GM18951 (cell line): ENCODE data around the gene RNF141.

ENCODE experiments used
- POLR2A ChIP-seq: IDR thresholded peaks from 4 replicates; pipeline ENCODE4 v1.6.1; 2011; ENCODE audit warnings: mild to moderate bottlenecking; ENCODE audit not compliant: insufficient read length, insufficient read depth; ENCODE audit errors: extremely low read depth
- in situ Hi-C: fragments of 300-500 bp; cut with MboI; formaldehyde crosslinking; loops from one replicate; pipeline ENCODE4 v1.12.0; 2022; ENCODE audit warnings: low sequenced_read_pairs, mixed read lengths, inconsistent platforms; ENCODE audit not compliant: unreplicated experiment

Gene RNF141

DNA sequence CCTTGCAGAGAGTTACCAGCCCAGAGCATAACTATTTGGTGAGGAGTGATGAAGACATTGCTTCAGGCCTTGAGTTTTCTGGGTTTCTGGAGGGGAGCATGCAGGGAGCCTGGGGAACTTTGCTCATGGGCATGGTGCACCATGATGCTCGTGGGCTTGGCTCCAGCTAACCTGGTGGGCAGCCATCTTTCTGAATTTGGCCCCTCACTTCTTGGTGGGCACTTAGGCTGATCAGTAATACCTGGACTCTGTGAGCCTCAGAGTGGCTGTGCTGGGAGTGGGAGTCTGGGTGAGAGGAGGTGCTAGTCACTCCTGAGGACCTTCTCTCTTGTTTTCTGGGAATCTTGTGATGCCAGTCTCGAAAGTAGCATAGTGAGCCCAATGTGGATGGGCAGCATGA, 55.3 kb downstream of the RNF141 start:
- TF ChIP-seq POLR2A: no peak
- in situ Hi-C loops: no loop called here

DNA sequence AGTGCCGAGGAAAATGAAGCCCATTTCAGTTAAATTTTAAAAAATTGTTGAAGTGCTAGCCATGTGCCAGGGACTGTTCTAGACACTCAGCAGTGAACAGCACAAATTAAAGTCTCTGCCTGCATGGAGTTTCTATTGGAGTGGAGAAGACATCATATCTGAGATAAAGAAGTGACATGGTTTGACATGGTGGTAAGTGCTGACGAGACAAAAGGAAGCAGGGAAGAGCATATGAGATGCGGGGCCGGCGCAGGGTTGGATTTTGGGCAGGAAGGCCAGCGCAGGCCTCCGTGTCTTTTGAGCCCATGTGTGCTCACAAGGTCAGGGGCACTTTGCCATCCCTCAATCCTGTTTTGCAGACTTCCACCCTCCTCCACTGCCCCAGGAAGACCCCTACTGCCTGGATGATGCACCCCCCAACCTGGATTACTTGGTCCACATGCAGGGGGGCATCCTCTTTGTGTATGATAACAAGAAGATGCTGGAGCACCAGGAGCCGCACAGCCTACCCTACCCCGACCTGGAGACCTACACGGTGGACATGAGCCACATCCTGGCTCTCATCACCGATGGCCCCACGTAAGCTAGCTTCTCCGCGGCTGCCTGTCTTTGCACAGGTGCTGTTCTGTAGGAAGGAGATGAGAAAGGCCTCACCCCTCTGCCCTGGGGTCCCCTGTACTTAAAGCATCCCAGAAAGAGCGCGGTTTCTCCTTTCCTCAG, 56.4 kb downstream of the RNF141 start:
- in situ Hi-C loops: no loop called here
- TF ChIP-seq POLR2A: no peak

DNA sequence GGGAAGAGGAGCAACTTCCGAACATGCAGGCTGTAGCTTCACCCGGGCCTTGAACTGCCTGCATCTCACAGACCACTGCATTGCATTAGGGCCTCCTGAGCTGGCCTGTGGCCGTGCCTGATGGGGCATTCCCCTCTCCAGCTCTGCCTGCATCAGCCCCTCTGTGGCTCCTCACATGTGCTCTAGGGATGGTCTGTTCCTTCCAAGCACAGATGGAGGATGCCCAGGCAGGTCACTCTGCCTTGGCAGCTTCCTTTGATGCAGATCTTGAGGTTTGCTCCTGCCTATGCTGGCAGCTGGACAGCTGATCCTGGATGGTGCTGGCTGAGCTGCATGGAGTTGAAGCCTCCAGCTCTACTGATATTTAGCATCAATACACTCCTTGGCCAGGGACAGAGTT, 57.4 kb downstream of the RNF141 start:
- no peak for TF ChIP-seq POLR2A
- in situ Hi-C loops: no loop called here

DNA sequence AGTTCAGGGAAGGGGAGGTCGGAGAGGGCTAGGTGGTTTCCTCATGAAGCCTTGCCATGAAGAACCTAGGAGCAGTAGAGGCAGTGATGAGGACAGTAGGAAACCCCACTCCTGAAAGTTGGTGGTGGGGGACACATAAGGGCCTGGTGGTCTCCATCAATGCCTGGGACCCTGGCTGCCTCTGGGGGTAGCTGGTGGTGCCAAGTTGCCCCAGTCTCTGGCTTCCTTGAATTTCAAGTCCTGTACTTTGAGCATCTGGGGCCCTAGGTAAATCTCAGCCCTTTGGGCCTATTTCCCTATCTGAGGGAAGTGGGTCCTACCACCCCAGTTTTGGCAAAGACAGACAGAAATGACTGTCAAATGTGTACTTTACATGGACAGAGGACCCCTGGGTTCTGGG, 57.8 kb downstream of the RNF141 start:
- in situ Hi-C loops: no loop called here
- no peak for TF ChIP-seq POLR2A

DNA sequence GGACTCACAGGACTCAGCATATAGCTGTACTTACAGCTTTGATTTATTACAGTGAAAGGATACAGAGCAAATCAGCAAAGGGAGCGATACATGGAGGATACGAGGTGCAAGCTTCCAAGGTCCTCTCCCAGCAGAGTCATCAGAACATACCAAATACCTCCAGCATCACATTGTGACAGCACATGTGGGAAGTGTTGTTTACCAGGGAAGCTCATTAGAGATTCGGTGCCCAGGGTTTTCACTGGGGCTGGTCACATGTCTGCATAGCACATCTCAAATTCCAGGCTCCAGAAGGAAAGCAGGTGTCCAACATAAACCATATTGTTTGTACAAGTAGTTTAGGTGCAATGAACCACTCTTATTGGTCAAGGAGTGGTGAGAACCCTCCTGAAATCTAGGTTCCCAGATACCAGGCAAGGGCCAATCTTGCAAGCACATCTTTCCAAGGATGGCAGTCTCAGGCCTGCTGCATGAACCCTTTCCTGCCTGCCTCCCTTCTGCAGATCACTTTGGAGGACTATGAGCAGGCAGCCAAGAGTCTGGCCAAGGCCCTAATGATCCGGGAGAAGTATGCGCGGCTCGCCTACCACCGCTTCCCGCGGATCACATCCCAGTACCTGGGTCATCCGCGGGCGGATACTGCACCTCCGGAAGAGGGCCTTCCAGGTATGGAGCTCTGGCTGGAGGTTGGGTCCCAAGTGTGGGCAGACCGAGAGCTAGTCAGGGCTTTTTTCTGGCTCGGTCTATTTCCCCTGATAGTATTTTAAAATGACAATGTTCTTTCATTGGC, 59.2 kb downstream of the RNF141 start:
- in situ Hi-C loops: no loop called here
- no peak for TF ChIP-seq POLR2A

DNA sequence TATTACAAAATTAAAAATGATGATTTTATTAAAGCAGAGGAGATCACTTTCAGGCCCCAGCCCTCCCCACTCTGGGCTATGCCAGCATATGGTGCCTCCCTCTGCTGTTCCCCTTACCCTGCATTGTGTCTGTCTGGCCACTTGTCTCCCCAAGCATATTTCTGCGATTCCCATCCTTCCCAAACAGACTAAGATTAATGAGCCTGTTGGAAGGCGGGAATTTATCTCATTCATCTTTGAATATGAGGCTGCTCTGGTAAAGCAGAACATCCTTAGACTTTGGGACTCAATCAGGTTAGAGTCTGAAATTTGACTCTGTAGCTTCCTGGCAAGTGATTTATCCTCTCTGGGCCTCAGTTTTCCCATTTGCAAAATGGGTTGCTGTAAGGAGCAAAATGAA, 60.2 kb downstream of the RNF141 start:
- no peak for TF ChIP-seq POLR2A
- in situ Hi-C loops: no loop called here

DNA sequence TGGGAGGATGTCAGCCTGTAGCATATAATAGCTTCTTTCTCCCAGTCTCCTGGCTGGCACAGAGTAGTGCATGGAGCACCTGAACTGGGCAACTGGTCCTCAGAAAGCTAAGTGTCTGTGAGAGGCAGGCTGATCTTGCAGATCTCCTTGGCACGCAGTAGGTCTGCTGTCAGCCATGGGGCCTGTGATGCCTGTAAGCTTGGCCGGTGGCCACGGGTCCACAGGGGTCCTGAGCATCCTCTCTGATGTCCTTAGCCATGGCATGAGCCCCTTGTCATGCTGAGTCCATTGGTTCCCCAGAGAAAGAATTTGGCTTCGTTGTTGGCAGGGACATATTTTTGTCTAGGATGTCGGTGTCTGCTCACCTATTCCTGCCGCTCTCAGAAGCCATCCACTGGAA, 61.0 kb downstream of the RNF141 start:
- in situ Hi-C loops: no loop called here
- TF ChIP-seq POLR2A: no peak

DNA sequence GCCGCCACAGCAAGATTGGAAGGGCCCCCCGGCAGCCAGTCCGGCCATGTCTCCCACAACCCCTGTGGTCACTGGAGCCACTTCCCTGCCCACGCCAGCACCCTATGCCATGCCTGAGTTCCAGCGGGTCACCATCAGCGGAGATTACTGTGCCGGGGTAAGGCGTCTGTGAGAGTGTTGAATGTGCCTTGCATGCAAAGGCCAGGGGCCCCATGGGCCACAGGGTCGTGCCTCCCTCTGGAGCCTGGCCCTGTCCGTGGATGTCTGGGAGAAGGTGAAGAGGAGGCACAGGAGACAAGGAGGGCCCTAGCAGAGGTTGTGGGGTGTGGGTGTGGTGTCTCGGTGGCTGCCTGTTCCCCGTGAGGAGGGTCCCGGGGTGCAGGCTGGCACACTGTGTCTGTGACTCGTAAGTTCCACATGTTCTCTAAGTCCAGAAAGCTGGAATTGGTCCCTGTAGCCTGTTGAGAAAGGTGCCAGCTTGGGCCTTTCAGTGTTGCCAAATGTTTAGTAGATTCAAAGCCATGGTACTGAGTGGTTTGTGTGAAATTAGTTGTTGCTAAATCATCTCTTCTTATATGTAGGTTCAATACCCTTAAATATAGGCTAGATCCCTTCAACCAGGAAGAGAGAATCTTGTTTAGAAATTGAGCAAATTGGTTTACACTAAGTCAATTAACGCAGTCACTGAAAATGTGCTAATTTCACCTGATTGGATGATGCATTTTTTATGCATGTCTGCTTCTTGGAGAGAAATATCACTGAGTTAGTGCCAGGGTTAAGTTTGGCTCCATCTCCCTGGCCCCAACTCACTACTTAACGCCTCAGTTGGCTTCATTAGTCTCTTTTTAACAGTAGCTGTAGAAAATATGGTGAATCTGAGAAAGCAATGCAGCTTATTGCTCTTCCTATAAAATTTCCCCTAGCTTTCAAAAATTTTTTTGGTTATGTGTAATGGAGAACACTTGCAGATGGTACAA, 62.1 kb downstream of the RNF141 start:
- TF ChIP-seq POLR2A: no peak
- in situ Hi-C loops: no loop called here

DNA sequence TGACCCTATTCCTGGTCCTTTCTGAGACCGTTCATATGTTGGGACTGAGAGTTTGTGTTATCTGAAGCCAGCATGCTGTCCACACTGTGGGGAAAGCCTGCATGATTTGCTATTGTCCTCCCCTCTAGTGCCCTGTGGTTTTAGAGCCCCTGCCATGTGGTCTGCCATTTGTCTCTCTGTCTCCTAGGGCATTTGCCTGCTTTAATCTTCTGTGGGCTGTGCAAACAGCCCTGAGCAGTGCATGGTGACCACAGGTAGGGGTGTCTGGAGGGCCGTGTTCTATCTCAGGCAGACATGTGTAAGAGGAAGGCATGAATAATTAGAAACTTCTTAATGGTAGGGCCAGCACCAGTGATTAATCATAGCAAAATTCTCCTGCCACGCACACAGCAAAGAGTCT, 62.9 kb downstream of the RNF141 start:
- in situ Hi-C loops: no loop called here
- TF ChIP-seq POLR2A: no peak

DNA sequence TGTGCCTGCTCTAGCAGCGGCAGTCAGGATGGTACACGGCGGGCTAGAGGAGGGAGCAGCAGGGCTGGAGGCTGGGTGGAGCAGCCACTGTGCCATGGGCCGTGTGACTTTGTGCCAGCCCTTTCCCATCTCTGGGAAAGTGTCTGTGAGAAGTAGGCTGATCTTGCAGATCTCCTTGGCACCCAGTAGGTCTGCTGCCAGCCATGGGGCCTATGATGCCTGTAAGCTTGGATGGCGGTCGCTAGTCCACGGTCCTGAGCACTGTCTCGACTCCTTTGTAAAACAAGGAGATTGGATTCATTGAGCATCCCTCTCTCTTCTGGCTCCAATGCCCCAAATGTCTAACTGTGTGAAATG, 63.3 kb downstream of the RNF141 start:
- no peak for TF ChIP-seq POLR2A
- in situ Hi-C loops: no loop called here

DNA sequence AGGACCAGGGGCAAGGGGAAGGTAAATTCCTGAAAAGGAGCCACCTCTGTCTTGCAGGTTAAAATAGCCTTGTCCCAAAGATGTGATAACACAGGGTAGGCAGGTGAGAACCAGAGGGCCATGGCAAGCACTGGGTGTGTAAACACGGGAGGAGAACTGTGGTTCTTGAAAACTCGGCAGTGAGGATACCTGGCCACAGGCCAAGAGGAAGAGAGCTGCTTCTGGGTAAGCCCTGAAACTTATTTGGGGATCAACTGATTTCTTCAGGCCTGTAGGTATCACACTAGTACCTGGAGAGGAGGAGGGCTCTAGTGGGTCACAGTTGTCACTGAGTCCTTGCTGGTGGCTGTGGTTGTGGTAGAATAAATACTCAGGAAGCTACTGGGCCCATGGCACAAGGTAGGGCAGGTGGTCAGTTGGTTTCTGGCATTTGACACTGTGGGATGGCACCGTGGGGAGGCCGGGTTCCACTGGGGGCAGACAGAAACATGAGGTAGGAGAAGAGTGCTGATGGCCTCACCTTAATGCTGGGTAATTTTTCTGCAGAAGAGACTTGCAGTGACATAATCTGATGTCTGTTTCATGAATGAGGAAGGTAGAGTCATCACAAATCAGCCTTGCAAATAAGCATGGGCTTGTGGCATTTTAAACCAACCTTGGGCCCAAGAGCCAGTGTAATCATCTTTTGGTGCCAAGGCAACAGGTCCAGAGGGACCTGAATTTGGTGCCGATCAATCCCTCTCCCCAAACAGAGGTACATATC, 63.9 kb downstream of the RNF141 start:
- TF ChIP-seq POLR2A: no peak
- in situ Hi-C loops: no loop called here

DNA sequence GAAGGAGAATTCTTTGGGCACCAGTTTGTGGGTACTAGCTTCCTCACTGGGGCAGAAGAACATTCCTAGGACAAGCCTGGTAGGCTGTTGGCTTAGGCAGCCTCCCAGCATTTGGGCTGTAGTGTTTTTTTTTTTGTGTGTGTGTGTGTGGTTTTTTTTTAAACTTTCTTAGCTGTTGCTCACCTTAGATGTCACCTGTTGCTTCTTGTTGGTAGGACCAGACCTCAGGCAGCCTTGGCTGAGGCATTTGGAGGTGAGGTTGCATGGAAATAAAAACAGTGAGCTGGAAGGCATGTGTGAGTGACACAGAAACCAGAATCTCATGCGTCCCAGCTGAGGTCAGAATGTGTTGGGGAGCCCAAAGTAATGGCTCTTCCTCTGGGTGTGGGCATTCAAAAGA, 64.6 kb downstream of the RNF141 start:
- no peak for TF ChIP-seq POLR2A
- in situ Hi-C loops: no loop called here
